ENCODE measurements around the gene CHST13. TPM values are rescaled to one million over a fixed set of nuclear protein-coding genes. Genes with fewer than 3 reads are reported as not detected.

CHST13 gene
- polyA plus RNA-seq, 3 donors: 16.6 to 41.8 (median 39.2) TPM

DNA sequence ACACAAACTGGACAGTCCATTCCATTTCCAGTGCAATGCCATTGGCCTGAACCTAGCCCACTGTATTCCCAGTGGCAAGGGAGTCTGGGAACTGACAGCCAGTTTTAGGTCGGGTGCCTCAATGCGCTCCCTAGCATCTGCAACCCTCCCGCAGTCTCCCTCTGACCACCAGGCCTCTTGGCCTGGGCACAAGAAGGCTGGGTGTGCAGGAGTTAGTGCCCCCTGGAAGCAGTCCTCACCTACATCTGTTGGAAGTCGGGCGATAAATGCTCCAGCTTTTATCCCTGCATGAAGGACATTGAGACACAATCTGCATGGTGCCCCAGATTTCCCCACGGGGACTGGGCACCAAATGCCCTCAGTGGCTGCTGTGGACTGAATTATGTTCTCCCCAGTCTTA, 22.1 kb downstream of the CHST13 start:
- Histone ChIP-seq H3K27ac (ENCODE audit: low read depth in 1 of 2, low read length in 2 of 2) (no peak overlapping the region), H3K27me3 (ENCODE audit: control insufficient read depth in 2 of 2, insufficient read depth in 2 of 2, low read length in 2 of 2) (no peaks in the 10 kb centered on the region), H3K79me2 (ENCODE audit: insufficient read depth, low read length) (no peaks in the 10 kb centered on the region), H4K20me1 (ENCODE audit: insufficient read depth, low read length) (no peaks in the 10 kb centered on the region), H2AFZ (ENCODE audit: insufficient read depth, low read depth, low read length, poor library complexity, severe bottlenecking) (no peak overlapping the region), H3K4me1 (ENCODE audit: control insufficient read depth in 1 of 2, insufficient read depth in 2 of 2, low read length in 2 of 2) (peaks cover 28 to 31% of the 10 kb centered on the region in 2 donors), H3K4me2 (replicated peaks; ENCODE audit: extremely low read depth, low read length, poor library complexity, severe bottlenecking) (no peak overlapping the region), H3K4me3 (replicated peaks in 1 of 3; ENCODE audit: low read depth in 2 of 3, low read length in 3 of 3) (no peak overlapping the region), H3K36me3 (replicated peaks in 1 of 2; ENCODE audit: control insufficient read depth in 1 of 2, insufficient read depth in 2 of 2, low read length in 2 of 2) (peaks cover 3 to 10% of the 10 kb centered on the region in 2 donors), H3K9me3 (replicated peaks in 1 of 2; ENCODE audit: control insufficient read depth in 1 of 2, insufficient read depth in 1 of 2, low read length in 2 of 2) (no peaks in the 10 kb centered on the region), H3K9ac (ENCODE audit: insufficient read depth, low read length, poor library complexity, severe bottlenecking) (no peak overlapping the region)
- TF ChIP-seq, protein P1, sequence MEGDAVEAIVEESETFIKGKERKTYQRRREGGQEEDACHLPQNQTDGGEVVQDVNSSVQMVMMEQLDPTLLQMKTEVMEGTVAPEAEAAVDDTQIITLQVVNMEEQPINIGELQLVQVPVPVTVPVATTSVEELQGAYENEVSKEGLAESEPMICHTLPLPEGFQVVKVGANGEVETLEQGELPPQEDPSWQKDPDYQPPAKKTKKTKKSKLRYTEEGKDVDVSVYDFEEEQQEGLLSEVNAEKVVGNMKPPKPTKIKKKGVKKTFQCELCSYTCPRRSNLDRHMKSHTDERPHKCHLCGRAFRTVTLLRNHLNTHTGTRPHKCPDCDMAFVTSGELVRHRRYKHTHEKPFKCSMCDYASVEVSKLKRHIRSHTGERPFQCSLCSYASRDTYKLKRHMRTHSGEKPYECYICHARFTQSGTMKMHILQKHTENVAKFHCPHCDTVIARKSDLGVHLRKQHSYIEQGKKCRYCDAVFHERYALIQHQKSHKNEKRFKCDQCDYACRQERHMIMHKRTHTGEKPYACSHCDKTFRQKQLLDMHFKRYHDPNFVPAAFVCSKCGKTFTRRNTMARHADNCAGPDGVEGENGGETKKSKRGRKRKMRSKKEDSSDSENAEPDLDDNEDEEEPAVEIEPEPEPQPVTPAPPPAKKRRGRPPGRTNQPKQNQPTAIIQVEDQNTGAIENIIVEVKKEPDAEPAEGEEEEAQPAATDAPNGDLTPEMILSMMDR (IDR thresholded peaks at IDR 0.05): no peak
- Mint-ChIP-seq H3K4me3 (no peak overlapping the region), H3K27me3 (ENCODE audit: low read depth in 3 of 3) (peaks cover 1 to 9% (median 4%) of the 10 kb centered on the region in 3 donors), H3K4me1 (peaks cover 35% of the 10 kb centered on the region), H3K27ac (peak overlapping the region in 1 of 7 donors; percentile 58), H3K36me3 (peaks cover 10 to 18% of the 10 kb centered on the region in 2 donors), H3K9me3 (peaks cover 0 to 3% (median 0%) of the 10 kb centered on the region in 7 donors)
- intact Hi-C loops (cut with micrococcal nuclease): no loop called here
- DNase-seq: no peak
- 87% methylated on average over 6 of the region's 6 CpGs for WGBS (ENCODE audit: insufficient coverage)

DNA sequence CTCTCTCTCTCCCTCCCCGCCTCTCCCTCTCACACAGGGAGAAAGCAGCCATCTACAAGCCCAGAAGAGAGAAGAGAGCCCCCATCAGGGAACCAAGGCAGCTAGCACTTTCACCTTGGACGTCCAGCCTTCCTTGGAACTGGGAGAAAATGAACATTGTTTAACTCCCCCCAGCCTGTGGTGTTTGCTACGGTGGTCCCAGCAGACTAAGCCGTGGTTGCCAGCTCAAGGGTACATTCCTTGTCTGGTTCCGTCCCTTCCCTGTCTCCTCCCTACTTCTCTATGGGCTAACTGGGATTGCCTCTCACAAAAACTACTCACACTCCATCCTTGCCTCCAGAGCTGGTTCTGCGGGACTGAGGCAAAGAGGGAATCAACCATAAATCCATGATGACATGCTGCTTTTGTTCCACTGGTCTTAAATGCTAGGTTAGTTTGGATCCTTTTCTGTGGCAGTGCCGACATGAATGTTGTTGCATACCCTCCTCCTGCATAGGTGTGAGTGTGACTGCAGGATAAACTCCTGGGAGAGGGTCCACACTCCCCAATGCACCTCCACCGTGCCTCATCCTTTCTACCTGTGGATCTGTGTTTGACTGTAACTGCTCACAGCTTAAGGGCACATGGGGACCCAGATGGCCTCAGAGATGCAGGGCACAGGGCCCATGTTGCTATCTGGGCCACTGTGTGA, 22.7 kb downstream of the CHST13 start:
- no peaks in the 10 kb centered on the region for H4K20me1 ChIP-seq (ENCODE audit: insufficient read depth, low read length)
- H3K9ac ChIP-seq (ENCODE audit: insufficient read depth, low read length, poor library complexity, severe bottlenecking): no peak overlapping the region
- H3K4me1 ChIP-seq (ENCODE audit: control insufficient read depth in 1 of 2, insufficient read depth in 2 of 2, low read length in 2 of 2): peaks cover 24 to 25% of the 10 kb centered on the region in 2 donors
- no peak overlapping the region for H3K4me2 ChIP-seq (replicated peaks; ENCODE audit: extremely low read depth, low read length, poor library complexity, severe bottlenecking)
- intact Hi-C loops (cut with micrococcal nuclease): no loop called here
- peaks cover 3 to 10% of the 10 kb centered on the region in 2 donors for H3K36me3 ChIP-seq (replicated peaks in 1 of 2; ENCODE audit: control insufficient read depth in 1 of 2, insufficient read depth in 2 of 2, low read length in 2 of 2)
- H3K27ac ChIP-seq (ENCODE audit: low read depth in 1 of 2, low read length in 2 of 2): no peak overlapping the region
- TF ChIP-seq, protein P1 (IDR thresholded peaks at IDR 0.05): no peak
- WGBS (ENCODE audit: insufficient coverage): 96% methylated on average over 3 of the region's 8 CpGs
- H3K9me3 ChIP-seq (replicated peaks in 1 of 2; ENCODE audit: control insufficient read depth in 1 of 2, insufficient read depth in 1 of 2, low read length in 2 of 2): no peaks in the 10 kb centered on the region
- Mint-ChIP-seq H3K27ac (peak overlapping the region in 1 of 7 donors; percentile 25), H3K36me3 (peaks cover 9 to 18% of the 10 kb centered on the region in 2 donors), H3K4me3 (no peak overlapping the region), H3K4me1 (peaks cover 30% of the 10 kb centered on the region), H3K27me3 (ENCODE audit: low read depth in 3 of 3) (peaks cover 1 to 11% (median 6%) of the 10 kb centered on the region in 3 donors), H3K9me3 (peaks cover 0 to 3% (median 0%) of the 10 kb centered on the region in 7 donors)
- H3K4me3 ChIP-seq (replicated peaks in 1 of 3; ENCODE audit: low read depth in 2 of 3, low read length in 3 of 3): no peak overlapping the region
- no peaks in the 10 kb centered on the region for H3K79me2 ChIP-seq (ENCODE audit: insufficient read depth, low read length)
- H2AFZ ChIP-seq (ENCODE audit: insufficient read depth, low read depth, low read length, poor library complexity, severe bottlenecking): no peak overlapping the region
- H3K27me3 ChIP-seq (ENCODE audit: control insufficient read depth in 2 of 2, insufficient read depth in 2 of 2, low read length in 2 of 2): no peaks in the 10 kb centered on the region
- no peak for DNase-seq

Data from CD14-positive monocyte (primary cell).